HS-27A (cell line): ENCODE results near the gene HMGCL.
"Not testable (repeated sequence)": the region's sequence is repeated elsewhere in the genome, so short reads cannot be mapped to it uniquely, and the experiment has no call there.

Experiments used
- DNase-seq: peaks from one replicate; pipeline ENCODE4 v3.0.0-alpha.2; 2012; ENCODE audit warnings: low read depth, missing footprints

Gene HMGCL

DNA sequence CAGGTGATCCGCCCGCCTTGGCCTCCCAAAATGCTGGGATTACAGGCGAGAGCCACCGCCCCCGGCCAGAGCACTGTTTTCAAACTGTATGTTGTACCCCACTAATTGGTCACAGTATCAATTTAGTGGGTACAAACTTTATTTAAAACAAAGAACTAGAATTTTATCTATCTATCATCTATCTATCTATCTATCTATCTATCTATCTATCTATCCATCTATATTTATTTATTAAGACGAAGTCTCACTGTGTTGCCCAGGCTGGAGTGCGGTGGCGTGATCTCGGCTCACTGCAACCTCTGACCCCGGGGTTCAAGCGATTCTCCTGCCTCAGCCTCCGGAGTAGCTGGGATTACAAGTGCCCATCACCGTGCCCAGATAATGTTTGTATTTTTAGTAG is 1.4 kb upstream of the HMGCL start:
- DNase-seq: not testable (repeated sequence)

DNA sequence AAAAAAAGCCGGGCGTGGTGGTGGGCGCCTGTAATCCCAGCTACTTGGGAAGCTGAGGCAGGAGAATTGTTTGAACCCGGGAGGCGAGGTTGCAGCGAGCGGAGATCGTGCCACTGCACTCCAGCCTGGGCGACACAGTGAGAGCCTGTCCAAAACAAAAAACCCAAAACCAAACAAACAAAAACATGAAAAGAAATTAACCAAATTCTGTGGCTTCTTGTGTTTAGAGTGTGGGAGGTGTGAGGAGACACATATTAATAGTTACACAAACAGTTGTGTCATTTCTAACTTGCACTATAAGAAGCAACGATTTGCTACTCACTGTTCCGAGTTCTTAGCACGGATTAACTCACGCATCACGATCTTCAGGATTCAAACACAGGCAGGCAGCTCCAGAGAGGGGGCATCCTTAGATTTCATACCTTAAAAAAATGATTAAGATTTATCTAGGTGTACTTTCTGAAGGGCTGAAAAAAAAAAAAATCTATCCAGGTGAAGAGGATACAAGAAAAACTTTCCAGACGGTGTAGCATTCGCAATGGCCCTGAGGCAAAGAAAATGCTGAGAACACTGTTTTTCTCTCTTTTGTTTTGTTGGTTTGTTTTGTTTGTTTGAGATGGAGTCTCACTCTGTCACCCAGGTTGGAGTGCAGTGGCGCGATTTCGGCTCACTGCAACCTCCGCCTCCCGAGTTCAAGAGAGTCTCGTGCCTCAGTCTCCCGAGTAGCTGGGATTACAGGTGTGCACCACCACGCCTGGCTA is 713 bp upstream of the HMGCL start:
- no peak for DNase-seq

DNA sequence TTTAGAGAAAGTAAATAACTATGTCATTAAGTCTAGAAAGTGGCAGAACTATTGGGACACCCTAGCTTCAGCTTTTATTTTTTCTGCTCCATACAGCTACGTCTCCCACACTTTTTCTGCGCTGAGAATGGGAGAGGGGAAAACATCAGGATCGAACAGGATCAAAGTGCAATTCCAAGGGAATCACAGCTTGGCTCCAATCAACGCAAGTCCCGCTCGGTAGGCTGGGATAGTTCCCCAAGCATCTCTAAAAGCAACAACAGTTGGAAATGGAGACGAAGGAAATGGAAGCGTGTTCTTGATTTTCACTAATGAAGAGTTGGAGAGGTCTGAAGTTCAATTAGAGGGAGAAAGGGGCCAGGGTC is 536 bp downstream of the HMGCL start:
- DNase-seq: no peak

DNA sequence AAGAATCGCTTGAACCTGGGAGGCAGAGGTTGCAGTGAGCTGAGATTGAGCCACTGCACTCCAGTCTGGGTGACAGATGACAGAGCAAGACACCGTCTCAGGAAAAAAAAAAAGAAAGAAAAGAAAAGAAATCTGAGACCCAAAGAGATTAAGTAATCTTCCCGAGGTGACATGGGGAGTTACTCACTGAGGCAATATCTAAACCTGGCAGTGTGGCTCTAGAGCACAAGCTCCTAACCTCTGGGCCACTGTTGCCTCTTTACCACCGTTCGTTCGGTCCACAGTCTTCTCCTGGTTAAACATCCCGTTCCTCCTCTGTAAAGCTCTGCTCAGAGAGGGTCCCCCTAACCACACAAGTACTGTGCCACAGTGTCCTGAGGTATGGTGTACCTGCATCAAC is 1.5 kb downstream of the HMGCL start:
- no peak for DNase-seq

DNA sequence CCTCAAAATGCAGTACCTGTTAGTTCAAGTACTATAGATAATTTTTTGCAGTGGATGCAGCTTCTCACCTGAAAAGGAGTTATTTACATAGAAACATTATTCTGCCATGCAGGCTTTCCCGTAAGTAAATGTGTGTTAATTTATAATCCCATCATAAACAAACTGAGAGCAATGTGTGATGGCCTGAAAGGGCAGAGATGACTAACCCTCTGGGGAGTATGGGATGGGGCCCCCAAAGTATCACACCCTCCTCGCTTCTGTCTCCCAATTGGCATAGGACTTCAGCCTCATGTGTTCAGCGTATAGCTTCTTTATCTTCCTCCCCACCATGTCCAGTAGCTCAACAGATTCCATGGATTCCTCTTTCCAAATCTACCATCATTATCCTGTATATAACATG is 7.6 kb downstream of the HMGCL start:
- DNase-seq: no peak

DNA sequence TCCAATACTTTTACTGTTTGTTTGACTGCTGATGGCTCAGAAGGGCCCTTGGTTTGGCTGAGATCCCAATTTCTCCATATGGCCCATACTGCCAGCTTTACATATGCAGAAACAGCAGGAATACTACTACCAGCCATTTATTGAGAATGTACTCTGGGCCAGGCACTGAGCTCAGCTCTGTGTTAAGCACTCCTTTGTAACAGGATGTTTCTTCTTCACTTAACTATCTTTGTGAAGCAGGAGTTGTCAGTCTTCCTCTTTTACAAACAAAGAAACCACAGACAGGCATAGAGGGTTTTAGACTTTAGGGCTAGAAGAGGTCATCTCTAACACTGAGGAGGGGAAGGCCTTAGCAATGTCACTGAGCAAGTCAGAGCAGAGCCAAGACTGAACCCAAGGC is 8.3 kb downstream of the HMGCL start:
- DNase-seq: no peak

DNA sequence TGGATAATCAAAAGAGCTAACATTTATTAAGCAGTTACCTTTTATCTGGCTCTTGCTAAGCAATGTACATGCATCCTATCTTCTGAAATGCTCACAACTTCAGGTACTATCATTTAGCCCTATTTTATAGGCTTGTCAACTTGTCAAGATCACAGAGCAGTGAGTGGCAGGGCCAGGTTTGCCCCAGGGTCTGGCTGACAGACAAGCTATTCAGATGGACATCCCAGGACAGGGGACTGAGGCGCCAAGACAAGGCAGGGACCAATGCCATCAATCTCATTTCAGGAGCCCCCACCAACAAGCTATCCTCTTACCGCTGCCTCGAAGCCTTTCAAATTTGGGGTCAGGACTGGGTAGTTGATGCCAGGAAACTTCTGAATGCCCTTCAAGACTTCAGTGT is 8.9 kb downstream of the HMGCL start:
- DNase-seq: no peak

DNA sequence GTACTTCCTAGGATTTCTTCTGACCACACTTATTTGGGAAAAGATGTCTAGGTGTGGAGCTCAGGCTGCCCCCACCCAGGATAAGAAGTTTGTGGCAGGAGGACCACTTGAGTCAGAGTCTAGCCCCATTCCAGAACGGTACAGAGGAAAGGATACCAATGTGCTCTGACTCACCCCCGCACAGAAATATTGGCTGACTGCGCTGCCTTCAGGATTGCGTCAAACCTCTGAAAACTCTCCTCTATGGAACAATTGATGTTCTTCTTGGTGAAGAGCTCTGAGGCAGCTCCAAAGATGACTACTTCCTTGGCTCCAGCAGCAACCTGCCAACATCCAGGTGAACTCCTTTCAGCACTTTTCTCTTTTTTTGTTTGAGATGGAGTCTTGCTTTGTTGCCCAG is 11.2 kb downstream of the HMGCL start:
- DNase-seq: no peak

DNA sequence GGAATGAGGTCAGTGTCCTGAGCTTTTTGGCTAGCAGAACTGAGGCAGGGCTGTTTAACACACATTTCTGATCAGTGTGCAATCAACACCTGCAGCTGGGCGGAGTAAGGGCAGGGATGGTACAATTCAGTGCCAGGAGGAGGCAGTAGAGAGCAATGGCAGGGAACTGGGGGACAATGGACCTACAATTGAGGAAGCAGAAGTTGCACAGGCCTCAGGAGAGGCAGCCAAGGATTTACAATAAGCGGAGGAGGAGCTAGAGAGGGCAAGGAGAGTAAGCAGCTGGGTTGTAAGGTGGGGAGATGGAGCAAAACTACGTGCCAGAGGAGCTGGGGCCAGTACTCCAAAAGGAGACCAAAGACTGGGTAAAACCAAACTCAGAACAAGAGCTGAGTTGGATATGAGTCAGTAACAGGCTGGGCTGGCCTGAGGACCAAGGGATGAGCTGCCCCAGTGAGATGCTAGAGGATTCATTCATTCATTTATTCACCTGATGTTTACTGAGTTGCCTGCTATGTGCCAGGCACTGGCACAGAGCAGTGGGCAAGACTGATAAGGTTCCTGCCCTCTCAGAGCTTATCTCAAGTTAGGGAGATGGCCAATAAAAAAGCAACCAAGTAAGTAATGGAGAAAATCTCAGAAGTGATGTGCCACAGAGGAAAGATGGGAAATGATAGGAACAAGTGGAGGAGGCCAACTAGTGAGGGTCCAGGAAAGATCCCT is 14.2 kb downstream of the HMGCL start:
- no peak for DNase-seq

DNA sequence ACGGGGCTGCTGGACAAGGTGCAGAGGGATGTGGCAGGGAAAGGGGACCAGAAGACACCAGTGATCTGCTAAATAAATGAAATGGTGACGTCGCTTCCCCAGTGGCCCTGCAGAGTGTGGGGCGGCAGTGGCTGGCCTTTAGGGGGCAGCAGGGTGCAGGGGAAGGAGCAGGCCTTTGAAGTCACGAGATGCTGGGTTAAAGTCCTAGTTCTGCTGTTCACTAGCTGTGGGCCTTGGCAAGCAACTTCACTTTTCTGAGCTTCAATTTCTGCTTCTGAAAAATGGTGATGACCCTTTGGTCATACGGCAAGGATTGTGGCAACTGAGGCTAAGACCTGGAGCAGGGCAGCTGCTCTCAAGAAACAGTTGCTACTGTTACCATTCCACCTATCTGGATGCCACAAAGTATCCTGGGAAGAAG is 15.5 kb downstream of the HMGCL start:
- no peak for DNase-seq

DNA sequence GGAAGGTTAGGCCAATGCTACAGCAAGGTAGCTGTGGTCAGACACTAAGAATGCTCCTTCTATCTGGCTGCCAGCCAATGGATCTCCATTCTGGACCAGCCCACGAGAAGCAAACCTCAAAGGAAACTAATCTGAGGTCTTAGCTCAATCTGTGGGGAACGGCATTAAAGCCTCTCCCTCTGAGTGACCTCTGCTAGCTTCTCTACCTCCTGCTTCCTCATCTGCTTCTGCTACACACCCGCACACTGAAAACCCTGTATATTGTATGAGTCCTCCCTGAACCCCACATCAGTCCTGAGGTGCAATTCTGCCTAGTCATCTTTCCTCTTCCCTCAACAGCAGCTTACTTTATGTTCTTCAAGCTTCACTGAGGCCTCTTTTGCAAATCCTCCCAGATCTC is 17.8 kb downstream of the HMGCL start:
- DNase-seq: no peak

DNA sequence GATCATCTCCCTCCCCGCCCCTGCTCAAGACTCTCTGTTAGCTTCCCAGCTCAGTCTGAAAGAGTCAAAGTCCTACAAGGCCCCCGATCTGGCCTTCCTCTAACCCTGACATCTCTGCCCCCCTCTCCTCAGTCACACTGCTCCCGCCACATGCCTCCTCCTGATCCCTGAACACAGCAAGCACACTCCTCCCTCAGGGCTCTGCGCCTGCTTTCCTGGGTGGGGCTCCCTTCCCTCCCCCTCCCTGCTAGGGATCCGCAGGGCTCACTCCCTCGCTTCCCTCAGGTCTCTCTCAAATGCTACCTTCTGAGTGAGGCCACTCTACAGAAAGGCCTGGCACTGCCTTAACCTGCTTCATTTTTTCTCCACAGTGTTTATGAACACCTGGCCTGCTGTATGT is 18.9 kb downstream of the HMGCL start:
- no peak for DNase-seq

DNA sequence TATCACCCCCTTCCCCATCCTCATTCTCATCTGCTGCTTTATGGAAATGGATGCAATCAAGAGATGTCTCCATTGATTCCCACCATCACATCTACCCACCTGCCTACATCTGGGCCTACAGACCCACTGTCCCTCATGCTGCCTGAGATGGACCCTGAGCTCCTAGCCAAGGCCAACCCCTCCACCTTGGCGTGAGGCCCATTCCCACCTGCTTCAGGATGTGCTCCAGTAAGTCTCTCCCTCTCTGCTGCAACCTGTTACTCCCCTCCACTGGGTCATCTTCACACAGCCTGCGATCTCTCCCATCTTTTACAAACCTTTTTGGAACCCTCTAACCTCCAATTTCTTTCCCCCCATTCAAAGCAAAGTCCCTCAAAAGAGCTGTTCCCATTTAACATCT is 20.2 kb downstream of the HMGCL start:
- DNase-seq: no peak

DNA sequence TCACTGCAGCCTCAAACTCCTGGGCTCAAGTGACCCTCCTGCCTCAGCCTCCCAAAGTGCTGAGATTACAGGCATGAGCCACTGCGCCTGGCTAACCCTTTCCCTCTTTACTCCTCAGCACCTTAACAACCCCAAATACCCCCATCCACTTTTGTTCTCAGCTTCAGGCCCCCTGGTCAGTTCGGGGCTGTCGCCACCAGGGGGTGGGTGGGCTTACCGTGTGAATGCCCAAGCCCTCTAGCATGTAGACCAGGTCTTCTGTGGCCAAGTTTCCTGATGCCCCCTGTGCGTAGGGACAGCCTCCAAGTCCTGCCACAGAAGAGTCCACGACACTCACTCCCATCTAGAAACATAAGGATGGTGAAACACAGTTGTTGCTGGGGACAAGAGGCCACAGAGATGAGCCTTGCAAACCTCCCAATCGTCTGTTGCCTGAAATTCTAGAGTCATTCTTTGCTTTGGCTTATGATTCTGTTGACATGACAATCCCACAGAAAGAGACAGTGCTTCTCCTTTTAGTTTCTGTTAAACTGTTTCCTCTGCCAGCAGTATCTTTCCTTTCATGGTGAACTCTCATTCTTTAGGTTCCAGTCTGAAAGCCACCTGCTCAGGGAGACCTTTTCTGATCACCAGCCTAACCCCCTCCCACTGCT is 20.9 kb downstream of the HMGCL start:
- no peak for DNase-seq

DNA sequence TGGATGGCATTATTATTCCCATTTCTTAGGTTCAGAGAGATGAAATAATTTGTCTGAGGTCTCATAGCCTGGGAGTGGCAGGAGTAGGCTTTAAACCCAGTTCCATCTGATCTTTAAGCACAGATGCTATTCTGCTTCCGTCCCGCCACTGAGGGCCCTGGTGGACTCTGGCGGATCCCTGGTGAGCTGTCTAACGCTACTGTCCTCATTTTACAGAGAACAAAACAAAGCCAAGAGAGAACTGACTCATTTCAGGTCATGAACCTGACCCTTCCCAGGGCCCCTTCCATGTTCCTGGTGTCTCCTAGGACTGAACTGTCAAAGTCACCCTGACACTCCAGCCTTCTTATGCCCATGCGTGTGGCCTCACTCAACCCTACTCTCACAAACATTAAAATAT is 21.6 kb downstream of the HMGCL start:
- no peak for DNase-seq

DNA sequence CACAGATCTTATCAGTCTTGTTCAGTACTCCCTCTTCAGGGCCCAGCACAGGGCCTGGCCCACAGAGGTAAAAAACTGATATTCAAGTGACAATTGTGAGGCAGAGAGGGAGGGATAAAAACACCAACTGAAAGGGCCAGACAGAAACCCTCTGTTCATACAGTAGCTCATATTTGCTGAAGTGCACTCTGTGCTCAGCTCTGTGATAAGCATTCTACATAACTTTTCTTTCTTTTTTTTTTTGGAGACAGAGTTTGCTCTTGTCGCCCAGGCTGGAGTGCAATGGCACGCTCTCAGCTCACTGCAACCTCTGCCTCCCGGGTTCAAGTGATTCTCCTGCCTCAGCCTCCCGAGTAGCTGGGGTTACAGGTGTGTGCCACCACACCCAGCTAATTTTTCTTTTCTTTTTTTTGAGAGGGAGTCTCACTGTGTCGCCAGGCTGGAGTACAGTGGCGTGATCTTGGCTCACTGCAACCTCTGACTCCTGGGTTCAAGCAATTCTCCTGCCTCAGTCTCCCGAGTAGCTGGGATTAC is 22.4 kb downstream of the HMGCL start:
- not testable (repeated sequence) for DNase-seq

DNA sequence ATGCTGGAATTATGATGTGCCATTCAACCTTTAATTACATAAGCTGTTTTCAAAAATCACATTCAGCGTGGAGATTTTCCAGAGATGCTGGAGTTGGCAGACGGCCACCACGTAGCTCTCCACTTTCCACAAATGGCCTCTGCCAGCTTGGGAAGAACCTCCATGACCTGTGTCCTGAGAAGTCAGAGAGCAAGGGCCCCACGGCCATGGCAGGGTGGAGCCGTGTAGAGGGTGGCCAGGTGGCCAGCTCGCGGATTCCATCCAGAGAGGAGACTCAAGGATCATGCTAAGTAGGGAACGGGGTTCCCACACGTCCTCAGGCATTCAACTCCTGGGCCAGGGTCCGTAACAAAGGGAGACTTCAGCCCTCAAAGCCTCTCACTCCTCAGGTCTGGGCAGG is 23.4 kb downstream of the HMGCL start:
- no peak for DNase-seq

DNA sequence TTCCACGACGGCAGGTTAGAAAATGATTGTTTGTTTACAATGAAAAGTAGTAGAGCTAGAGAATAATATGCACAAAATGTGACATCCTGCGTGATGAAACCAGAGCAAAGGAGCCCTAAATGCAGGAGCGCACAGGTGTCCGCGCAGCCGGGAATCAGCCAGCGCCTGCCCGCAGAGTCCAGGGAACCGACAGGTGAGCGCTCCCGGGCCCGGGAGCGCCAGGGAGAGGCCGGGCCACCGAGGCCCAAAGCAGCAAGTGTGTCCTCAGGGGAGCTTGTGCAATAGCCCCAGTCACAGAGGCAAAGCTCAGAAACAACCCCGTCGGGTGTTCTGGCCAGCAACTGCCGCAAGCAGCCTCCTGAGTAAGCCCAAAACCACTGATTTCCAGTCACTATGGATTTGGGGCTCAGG is 23.9 kb downstream of the HMGCL start:
- DNase-seq: no peak

DNA sequence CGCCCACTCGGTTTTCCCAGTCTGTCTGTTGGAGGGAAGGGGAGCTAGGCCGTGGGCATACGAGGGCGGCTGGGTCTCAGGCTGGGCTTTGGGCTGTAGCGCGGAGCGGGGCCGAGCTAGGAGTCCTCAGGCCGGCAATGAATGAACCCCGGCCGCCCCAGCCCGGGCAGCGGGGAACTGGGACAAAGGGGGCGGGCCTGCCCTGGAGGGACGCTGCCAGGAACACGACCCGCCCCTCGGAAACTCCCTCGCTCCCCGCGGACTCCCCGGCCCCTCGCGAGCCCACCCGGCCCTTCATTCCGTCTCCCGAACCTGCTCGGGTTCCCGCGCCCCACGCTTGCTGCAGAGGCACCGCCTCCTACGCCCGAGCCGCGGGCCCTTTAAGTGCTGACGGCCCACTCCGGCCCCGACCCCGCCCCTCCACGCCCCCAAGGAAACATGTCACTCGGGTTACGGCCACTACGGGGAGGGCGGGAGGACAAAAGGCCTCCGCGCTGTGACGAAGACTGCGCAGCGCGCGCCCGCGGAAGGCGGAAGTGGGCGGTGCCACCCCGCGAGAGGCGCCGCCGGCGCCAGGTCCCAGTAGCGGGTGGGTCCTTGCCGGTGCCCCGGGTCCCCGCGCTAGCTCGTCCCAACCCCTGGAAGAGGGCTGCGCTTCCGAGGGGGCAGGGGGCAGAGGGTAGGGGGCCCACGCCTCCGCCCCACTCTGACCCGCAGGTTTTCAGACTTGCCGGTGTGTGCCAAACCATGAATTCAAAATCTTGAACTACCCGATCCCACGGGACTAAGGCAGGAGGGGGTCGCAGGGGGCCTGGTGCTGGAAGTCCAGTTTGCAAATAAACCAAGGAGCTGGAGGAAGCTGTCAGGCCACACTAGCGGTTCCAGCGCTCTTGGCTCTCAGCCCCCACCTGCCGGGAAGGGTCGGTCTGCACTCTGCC is 24.6 kb downstream of the HMGCL start, which contains the start of gene GALE:
GALE (minus strand) TSS at position 355 of the 938 bp plus-strand sequence. CDS start 1,747 bp downstream, outside the sequence.
- no peak for DNase-seq

DNA sequence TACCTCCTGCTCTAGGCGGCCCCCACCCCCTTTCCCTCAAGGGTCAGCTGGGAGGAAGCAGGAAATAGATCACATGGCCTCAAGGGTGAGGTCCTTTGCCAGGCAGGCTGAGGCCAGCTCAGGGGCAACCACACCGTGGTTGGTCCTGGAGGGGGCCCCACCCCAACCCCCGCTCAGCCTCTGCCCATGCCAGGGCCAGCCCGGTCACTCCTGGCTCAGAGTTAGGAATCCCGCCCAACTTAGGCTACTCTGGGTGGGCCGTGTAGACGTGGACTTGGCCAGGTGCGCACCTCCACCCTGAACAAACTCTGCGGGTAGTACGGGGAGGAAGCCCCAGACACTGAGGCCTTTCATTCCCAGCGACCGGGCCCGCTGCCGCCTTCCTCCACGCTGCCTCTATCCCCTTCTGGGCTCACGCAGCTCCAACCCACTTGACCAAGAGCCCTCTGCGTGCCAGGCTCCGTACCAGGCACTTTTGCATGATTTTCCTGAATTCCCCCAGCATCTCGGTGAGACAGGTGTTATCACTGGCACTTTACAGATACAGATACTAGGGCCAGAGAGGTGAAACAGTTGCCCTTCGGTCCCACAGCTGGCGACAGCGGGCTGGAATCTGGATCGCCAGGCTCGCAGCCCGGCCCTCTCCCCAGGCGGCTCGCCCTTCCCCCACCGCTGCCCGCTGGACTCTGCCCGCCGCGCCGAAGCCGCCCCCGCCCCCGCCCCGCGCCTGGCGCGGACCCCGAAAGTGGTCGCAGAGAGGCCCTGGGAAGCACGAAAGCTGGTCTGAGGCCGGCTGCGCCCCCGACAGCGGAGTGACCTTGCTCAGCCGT is 25.4 kb downstream of the HMGCL start:
- no peak for DNase-seq

DNA sequence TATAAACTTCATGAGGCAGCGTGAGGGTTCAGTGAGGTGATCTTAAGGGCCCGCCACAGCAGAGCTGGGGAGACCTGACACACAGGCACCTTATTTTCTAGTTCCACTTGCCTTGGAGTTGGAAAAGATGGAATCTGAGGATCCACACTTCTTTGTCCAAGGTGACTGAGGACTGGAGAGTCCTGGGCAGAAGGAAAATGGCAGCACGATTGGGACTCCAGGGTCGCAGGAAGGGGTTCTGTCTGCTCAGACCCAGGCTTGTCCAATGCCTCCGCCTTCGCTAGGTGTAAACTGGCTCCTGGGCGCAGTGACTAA is 26.0 kb downstream of the HMGCL start:
- DNase-seq: no peak
